Lung (tissue), 12 donors: ENCODE results near the gene NDUFB2. TPM values are rescaled to one million over a fixed set of nuclear protein-coding genes. Genes with fewer than 3 reads are reported as not detected.

Experiments
- ATAC-seq: fragments of 200-7000 bp; cut with Tn5 transposase; one replicate; pipeline ENCODE4 v1.9.1; 2020; ENCODE audit warnings: moderate number of reproducible peaks; ENCODE audit not compliant: insufficient read depth, low FRiP score
- DNase-seq, 3 donors: peaks; one replicate each; pipeline ENCODE4 v3.0.0-alpha.2; 2013 to 2017
- H3K27ac ChIP-seq, 2 donors: one replicate each; pipeline ENCODE4 v1.5.1; 2013; ENCODE audit warnings: mild to moderate bottlenecking in 2 of 2, moderate library complexity in 2 of 2, control low read depth in 1 of 2, inconsistent platforms in 1 of 2, low read depth in 1 of 2, low read length in 1 of 2
- H3K27me3 ChIP-seq, 3 donors: one replicate each; pipeline ENCODE4 v1.5.1; 2013; ENCODE audit warnings: low read length in 2 of 3; ENCODE audit not compliant: control insufficient read depth in 3 of 3, insufficient read depth in 3 of 3
- H3K36me3 ChIP-seq, 4 donors: one replicate each; pipeline ENCODE4 v1.5.1; 2013; ENCODE audit warnings: low read length in 4 of 4, mild to moderate bottlenecking in 1 of 4, moderate library complexity in 1 of 4; ENCODE audit not compliant: control insufficient read depth in 4 of 4, insufficient read depth in 4 of 4
- H3K4me1 ChIP-seq, 5 donors: one replicate each; pipeline ENCODE4 v1.5.1; 2013; ENCODE audit warnings: low read length in 5 of 5, mild to moderate bottlenecking in 2 of 5, moderate library complexity in 1 of 5; ENCODE audit not compliant: control insufficient read depth in 5 of 5, insufficient read depth in 5 of 5
- H3K4me3 ChIP-seq: one replicate; pipeline ENCODE4 v1.5.1; 2013; ENCODE audit warnings: mild to moderate bottlenecking, control low read depth, moderate library complexity
- H3K9ac ChIP-seq, 2 donors: one replicate each; pipeline ENCODE4 v1.5.1; 2013; ENCODE audit warnings: low read length in 2 of 2, control low read depth in 1 of 2; ENCODE audit not compliant: insufficient read depth in 1 of 2
- H3K9me3 ChIP-seq, 4 donors: one replicate each; pipeline ENCODE4 v1.5.1; 2013; ENCODE audit warnings: low read length in 3 of 4, mild to moderate bottlenecking in 1 of 4, moderate library complexity in 1 of 4; ENCODE audit not compliant: control insufficient read depth in 4 of 4, insufficient read depth in 3 of 4
- WGBS, 2 donors: extraction: QIAGEN DNeasy Blood & Tissue Kit; methylation state at CpG; one replicate each; pipeline ENCODE4 v1.1.7; 2013; 5-methylcytosine and 5-hydroxymethylcytosine counted together
- polyA plus RNA-seq, 2 donors: library from polyadenylated mRNA; stranded (reverse); fragments of 200-250 nt; gene quantifications; one replicate each; pipeline ENCODE4 v1.2.1, GENCODE V29; 2013
- total RNA-seq, 2 donors: library from RNA; depleted of rRNA in 1 of 2; stranded (reverse); fragments of >200 nt in 1 of 2; gene quantifications; one replicate each; pipeline ENCODE4 v1.2.1, GENCODE V29; 2014 to 2021
- TF ChIP-seq, protein P1 (sequence below): IDR thresholded peaks from 2 replicates; pipeline ENCODE4 v1.5.1; 2012; ENCODE audit warnings: mild to moderate bottlenecking; ENCODE audit errors: control extremely low read depth, extremely low read depth
- donor health status: control.
- donor health status: control.
- donor health status: Bipolar disorder and iron deficiency.
- donor health status: healthy.
- donor health status: DM: yes; HTN: yes; CAD: no.

Gene NDUFB2
- total and polyA plus RNA-seq, 4 donors = 52.3 to 327 (median 190) TPM

DNA sequence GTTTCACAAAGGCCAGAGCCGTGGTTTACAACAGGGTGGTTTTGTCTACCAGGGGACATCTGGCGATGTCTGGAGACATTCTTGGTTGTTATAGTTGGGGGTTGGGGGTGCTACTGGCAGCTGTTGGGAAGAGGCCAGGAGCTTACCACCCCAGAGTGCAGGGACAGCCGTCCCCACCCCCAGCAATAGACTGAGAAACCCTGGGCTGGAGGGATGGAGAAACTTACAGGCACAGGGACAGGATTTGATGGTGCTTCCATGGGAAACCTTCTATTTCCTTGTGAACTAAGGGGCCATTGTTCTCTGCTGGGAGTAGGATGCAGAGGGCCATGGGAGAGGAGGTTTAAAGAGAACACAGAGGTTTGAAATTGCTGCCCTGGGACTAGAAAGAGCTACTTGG lies 12.9 kb upstream of the NDUFB2 start:
- H3K9ac ChIP-seq = no peak overlapping the region
- DNase-seq = no peak
- WGBS, 2 donors = 90 to 97% methylated on average over 3 of the region's 3 CpGs

GRCh38 chr7:140684066-140684950 lies 12.2 kb upstream of the NDUFB2 start:
- H3K4me3 ChIP-seq = no peak overlapping the region
- no peaks in the 10 kb centered on the region for H3K9me3 ChIP-seq
- H3K4me1 ChIP-seq = no peaks in the 10 kb centered on the region
- no peak overlapping the region for H3K27ac ChIP-seq
- peaks cover 0 to 34% (median 2%) of the 10 kb centered on the region in 4 donors for H3K36me3 ChIP-seq
- DNase-seq (no peak), ATAC-seq (no peak)
- WGBS, 2 donors = 94 to 96% methylated on average over 20 of the region's 20 CpGs
- TF ChIP-seq, protein P1, sequence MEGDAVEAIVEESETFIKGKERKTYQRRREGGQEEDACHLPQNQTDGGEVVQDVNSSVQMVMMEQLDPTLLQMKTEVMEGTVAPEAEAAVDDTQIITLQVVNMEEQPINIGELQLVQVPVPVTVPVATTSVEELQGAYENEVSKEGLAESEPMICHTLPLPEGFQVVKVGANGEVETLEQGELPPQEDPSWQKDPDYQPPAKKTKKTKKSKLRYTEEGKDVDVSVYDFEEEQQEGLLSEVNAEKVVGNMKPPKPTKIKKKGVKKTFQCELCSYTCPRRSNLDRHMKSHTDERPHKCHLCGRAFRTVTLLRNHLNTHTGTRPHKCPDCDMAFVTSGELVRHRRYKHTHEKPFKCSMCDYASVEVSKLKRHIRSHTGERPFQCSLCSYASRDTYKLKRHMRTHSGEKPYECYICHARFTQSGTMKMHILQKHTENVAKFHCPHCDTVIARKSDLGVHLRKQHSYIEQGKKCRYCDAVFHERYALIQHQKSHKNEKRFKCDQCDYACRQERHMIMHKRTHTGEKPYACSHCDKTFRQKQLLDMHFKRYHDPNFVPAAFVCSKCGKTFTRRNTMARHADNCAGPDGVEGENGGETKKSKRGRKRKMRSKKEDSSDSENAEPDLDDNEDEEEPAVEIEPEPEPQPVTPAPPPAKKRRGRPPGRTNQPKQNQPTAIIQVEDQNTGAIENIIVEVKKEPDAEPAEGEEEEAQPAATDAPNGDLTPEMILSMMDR = no peak
- no peak overlapping the region for H3K9ac ChIP-seq
- no peaks in the 10 kb centered on the region for H3K27me3 ChIP-seq

More for the DNA sequence above, 12.9 kb upstream of the NDUFB2 start:
- Histone ChIP-seq H3K27me3 (no peaks in the 10 kb centered on the region), H3K4me1 (no peaks in the 10 kb centered on the region), H3K9me3 (no peaks in the 10 kb centered on the region), H3K4me3 (no peak overlapping the region), H3K27ac (no peak overlapping the region), H3K36me3 (peaks cover 0 to 38% (median 2%) of the 10 kb centered on the region in 4 donors)
- TF ChIP-seq, protein P1 = no peak
- ATAC-seq = no peak

- 89 to 94% methylated on average over 10 of the region's 10 CpGs for whole genome bisulfite sequencing, 2 donors
- H3K9me3 ChIP-seq = no peaks in the 10 kb centered on the region
- ATAC-seq (no peak), DNase-seq (no peak)
- H3K4me3 ChIP-seq = no peak overlapping the region
- TF ChIP-seq, protein P1 = no peak
- H3K27me3 ChIP-seq = no peaks in the 10 kb centered on the region
- H3K4me1 ChIP-seq = no peaks in the 10 kb centered on the region
- H3K27ac ChIP-seq = no peak overlapping the region
- H3K36me3 ChIP-seq = peaks cover 0 to 40% (median 2%) of the 10 kb centered on the region in 4 donors
- H3K9ac ChIP-seq = no peak overlapping the region
These were observed 11.0 kb upstream of the NDUFB2 start for GRCh38 chr7:140685407-140686087.
